Gastrocnemius medialis (tissue), 4 donors: ENCODE results near the gene SPTBN1.

Experiments
- CTCF ChIP-seq, 5 experiments: fragments of 450-650 bp in 3 of 5; fragments of 200-600 bp in 2 of 5; sonication (generic) in 2 of 5; IDR thresholded peaks in 4 of 5; conservative IDR thresholded peaks in 1 of 5; 1 replicate in 4 of 5; 2 replicates in 1 of 5; pipeline ENCODE4 v1.5.1; 2016 to 2019; ENCODE audit warnings: antibody characterized with exemption in 5 of 5, mild to moderate bottlenecking in 3 of 5, moderate library complexity in 3 of 5
- POLR2A ChIP-seq, 2 donors: fragments of 450-650 bp; IDR thresholded peaks; one replicate each; pipeline ENCODE4 v1.6.1; 2017; ENCODE audit warnings: antibody characterized with exemption in 2 of 2, mild to moderate bottlenecking in 2 of 2, moderate library complexity in 2 of 2

DNA sequence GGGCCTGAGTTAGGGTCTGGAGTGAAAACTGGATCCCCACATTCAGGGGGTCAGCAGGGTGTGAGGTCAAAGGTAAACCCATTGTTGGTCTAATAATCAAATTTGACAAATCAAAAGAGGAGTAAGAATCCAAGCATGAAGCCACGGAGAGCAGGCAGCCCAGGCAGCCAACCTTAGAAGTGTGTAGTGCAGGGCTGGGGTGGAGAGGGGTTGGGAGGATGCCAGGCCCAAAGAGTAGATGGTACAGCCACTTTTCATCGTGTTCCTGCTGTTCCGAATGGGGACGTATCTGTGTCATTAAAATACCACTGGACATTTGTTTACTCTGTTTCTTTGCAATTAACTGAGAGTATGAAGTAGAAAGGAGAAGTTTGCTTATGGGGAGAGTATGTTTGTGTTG is 16.5 kb upstream of the SPTBN1 start:
- TF ChIP-seq CTCF (IDR thresholded peaks at IDR 0.05 in 4 of 5, conservative IDR thresholded peaks at IDR 0.05 in 1 of 5) (no peak), POLR2A (IDR thresholded peaks at IDR 0.05) (no peak)
